Left cardiac atrium (tissue), 4 donors: ENCODE results near the gene TP53RK. TPM values are rescaled to one million over a fixed set of nuclear protein-coding genes. Genes with fewer than 3 reads are reported as not detected.
A peak's percentile ranks its signal among the peaks of the same experiment; 100 is the strongest.

Experiments
- ATAC-seq, 2 donors: fragments of 200-7000 bp; cut with Tn5 transposase; one replicate each; pipeline ENCODE4 v1.9.1; 2020; ENCODE audit warnings: mild to moderate bottlenecking in 2 of 2, moderate library complexity in 2 of 2
- DNase-seq: peaks from one replicate; pipeline ENCODE4 v3.0.0-alpha.2; 2020
- intact Hi-C, 2 donors: fragments of 100-400 bp; cut with DNase I; formaldehyde crosslinking; loops; one replicate each; pipeline versions ENCODE4 v1.14.1 to v1.15.1; 2022 to 2023
- total RNA-seq, 2 donors: library from RNA; stranded (reverse); fragmentation: NEBNext Ultra II Directional; extraction: Animal tissue kit (Norgen Biotek cat#: 25700); gene quantifications; one replicate each; pipeline ENCODE4 v1.2.1, GENCODE V29; 2021
- donor health status: DM: no; HTN: yes; CAD: no.
- donor health status: DM: no; HTN: yes; CAD: no; lungs with severe emphysema.
- donor health status: DM: yes; HTN: yes; CAD: no.
- donor health status: Dilated cardiomyopathy.

TP53RK gene
- total RNA-seq, 2 donors from 2014 or later = 6.8 to 9.7 TPM

- intact Hi-C loops = loop anchor here in 1 of 2 donors (10.0 kb wide), 1 partner anchor 126 kb away; no protein-coding TSS in a partner anchor
- DNase-seq (no peak), ATAC-seq (no peak)
Observed at GRCh38 chr20:46670585-46671584, 18.4 kb downstream of the TP53RK start.

GRCh38 chr20:46670228-46670584 lies 19.0 kb downstream of the TP53RK start:
- no peak for ATAC-seq
- DNase-seq = no peak
- intact Hi-C loops = loop anchor here in 1 of 2 donors (10.0 kb wide), 1 partner anchor 125 kb away; no protein-coding TSS in a partner anchor

GRCh38 chr20:46666818-46667515 lies 22.3 kb downstream of the TP53RK start:
- intact Hi-C loops = no loop called here
- no peak for DNase-seq
- ATAC-seq = no peak

- intact Hi-C loops = no loop called here
- DNase-seq (no peak), ATAC-seq (no peak)
Observed at GRCh38 chr20:46666306-46666705, 22.9 kb downstream of the TP53RK start.

- ATAC-seq (no peak), DNase-seq (no peak)
- intact Hi-C loops = no loop called here
Observed at GRCh38 chr20:46665602-46666001, 23.6 kb downstream of the TP53RK start.

DNA sequence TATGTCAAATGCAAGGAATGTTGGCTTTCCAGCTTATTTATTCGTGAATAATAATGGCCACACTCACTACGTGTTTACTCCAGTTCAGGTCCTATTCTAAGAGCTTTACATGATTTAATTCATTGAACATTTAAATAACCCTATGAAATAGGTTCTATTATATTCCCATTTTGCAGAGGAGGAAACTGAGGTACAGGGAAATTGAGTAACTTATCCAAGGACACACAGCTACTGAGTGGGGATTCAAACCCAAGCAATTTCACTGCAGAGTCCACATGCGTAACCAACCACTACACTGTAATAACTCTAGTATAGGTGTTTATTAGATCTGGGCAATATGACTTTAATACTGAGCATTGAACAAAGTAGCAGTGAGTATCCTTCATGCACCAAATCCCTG lies 25.7 kb downstream of the TP53RK start:
- no peak for DNase-seq
- intact Hi-C loops = no loop called here
- ATAC-seq = no peak

DNA sequence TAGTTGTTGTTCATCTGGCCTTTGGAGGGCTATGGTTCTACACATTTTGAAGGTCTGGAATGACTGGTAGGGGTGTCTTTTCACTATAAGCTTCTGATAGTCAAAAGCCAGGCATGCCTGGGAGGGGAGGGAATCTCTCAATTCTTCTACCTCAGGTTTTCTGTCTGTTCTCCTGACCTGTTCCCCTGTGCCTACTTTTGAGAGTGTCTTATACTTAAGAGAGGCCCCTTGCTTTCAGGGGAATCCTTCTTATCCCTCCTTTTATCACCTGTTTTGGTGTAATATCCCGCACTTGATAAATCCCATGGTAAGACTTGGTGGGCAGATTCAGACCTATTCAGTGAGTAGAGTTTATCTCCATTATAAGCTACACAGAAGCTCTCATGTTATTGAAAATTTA lies 27.6 kb downstream of the TP53RK start:
- ATAC-seq (no peak), DNase-seq (no peak)
- intact Hi-C loops = no loop called here

GRCh38 chr20:46660487-46660886 lies 28.8 kb downstream of the TP53RK start:
- DNase-seq (no peak), ATAC-seq (no peak)
- intact Hi-C loops = no loop called here

DNA sequence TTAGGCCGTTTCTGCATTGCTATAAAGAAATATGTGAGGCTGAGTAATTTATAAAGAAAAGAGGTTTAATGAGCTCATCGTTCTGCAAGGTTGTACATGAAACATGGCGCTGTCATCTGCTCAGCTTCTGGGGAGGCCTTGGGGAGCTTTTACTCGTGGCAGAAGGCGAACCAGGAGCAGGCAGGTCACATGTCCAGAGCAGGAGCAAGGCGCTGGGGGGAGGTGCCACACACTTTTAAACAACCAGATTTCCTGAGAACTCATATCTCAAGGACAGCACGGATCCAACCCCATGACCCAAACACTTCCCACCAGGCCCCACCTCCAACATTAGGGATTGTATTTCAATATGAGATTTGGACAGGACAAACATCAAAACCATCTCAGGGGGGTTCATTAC lies 31.6 kb downstream of the TP53RK start:
- intact Hi-C loops = no loop called here
- ATAC-seq = no peak
- DNase-seq = no peak

DNA sequence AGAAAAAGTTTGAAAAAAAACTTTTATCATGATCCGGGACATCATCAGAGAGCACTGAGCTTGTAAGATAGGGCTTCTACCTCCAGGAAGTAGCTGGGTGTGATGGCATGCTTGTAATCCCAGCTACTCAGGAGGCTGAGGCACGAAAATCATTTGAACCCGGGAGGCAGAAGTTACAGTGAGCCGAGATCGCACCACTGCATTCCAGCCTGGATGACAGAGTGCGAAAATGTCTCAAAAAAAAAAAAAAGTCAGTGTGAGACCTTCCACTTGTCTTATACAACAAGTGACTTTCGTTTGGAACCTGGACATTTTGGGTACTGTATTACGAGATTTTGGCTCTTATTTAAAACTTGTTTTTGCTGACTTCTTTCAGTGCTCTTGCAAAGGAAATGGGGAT lies 32.1 kb downstream of the TP53RK start:
- DNase-seq (no peak), ATAC-seq (no peak)
- intact Hi-C loops = no loop called here

GRCh38 chr20:46652699-46653098 lies 36.5 kb downstream of the TP53RK start:
- intact Hi-C loops = no loop called here
- DNase-seq = no peak

DNA sequence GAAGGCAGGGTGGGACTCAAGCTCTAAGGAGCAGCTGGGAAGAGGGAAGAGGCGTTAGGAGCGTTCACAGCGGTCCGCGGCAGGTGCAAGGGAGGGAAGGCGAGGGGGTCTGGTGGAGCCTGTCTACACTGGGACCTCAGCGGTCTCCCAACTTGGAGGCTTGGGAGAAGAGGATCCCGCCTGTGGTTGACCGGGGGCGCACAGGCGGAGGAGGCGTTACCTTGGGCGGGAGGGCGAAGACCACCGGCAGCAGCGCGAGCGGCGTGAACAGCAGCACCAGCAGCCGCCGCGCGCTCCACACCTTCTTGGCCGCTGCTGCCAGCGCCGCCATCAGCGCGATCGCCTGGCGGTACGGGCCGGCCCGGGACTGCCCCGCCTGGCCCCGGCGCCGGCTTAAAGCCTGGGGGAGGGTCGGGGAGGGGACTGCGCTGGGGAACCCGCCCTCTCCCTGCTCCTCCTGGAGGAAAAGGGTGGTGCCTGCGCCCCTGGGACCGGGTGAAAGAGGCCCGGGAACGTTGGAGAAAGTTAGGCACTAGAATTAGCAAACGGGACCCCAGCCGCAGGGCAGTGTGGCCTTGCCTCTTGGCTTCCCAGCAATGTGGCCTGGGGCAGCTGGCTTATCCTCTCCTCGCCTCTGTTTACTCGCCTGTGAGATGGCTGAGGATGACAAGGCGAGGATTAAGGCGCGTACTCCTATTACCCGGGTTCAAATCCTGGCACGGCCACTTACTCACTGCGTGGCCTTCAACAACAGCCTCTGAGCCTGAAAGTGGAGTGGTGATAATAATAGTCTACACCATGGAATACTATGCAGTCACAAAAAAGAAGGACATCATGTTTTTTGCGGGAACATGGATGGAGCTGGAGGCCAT lies 37.9 kb downstream of the TP53RK start, which contains the start of gene SLC13A3:
Gene SLC13A3 (minus strand): TSS at position 369 of the 872 bp plus-strand sequence. CDS start 38 bp downstream, at position 331.
- intact Hi-C loops = no loop called here
- ATAC-seq = peak; percentile 71 to 93

More at GRCh38 chr20:46652699-46653098, 36.5 kb downstream of the TP53RK start:
- ATAC-seq = no peak

DNA sequence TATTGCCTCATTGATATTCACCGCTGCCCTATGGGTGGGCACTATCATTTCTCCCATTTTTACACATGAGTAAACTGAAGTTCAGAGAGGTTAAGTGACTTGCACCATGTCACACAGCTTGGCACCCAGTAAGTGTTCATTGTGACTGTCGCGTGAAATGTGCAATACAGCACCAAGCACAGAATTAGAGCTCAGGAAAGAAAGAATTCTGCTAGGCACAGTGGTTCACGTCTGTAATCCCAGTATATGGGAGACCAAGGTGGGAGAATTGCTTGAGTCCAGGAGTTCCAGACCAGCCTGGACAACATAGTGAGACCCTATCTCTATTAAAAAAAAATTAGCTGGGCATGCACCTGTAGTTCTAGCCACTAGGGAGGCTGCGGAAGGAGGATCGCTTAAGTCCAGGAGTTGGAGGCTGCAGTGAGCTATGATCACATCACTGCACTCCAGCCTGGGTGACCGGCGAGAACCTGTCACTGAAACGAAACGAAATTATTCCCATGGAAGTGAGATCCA lies 38.6 kb downstream of the TP53RK start:
- ATAC-seq = no peak
- intact Hi-C loops = no loop called here
- no peak for DNase-seq

More for the DNA sequence above, 37.9 kb downstream of the TP53RK start, which contains the start of gene SLC13A3:
- peak; percentile 25 for DNase-seq

- ATAC-seq = no peak
- intact Hi-C loops = no loop called here
- no peak for DNase-seq
Observed at GRCh38 chr20:46649965-46650542, 39.2 kb downstream of the TP53RK start.

DNA sequence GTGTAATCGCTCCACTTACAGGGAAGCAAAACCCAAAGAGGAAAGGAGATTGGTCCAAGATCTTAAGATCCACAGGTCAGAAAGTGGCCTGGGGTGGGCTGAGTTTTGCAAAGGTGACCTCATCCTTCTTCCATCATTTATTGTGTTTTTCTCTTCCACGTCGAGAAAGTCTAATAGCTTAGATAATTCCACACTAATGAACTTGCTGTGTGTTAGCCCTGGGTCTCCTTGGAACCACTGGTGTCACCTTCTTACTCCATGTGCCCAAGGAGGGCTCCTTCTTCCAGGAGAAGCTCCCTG lies 39.6 kb downstream of the TP53RK start:
- no peak for DNase-seq
- ATAC-seq = no peak
- intact Hi-C loops = no loop called here

GRCh38 chr20:46648903-46649649 lies 40.2 kb downstream of the TP53RK start:
- intact Hi-C loops = no loop called here
- no peak for DNase-seq
- ATAC-seq = no peak

GRCh38 chr20:46647469-46647868 lies 41.8 kb downstream of the TP53RK start:
- DNase-seq = no peak
- no peak for ATAC-seq
- intact Hi-C loops = no loop called here
